H1 (cell line): ENCODE measurements around the gene GTF2IRD1. TPM values are rescaled to one million over a fixed set of nuclear protein-coding genes. Genes with fewer than 3 reads are reported as not detected.

Experiments
- CBX8 ChIP-seq: fragments of 300-800, 300-1000 bp; sonication (generic); IDR thresholded peaks from 2 replicates; pipeline ENCODE4 v1.7.1; 2016; ENCODE audit warnings: low read depth, low read length, borderline replicate concordance
- CTBP2 ChIP-seq: IDR thresholded peaks from 2 replicates; pipeline ENCODE4 v1.7.0; 2011; ENCODE audit warnings: borderline replicate concordance, mild to moderate bottlenecking, moderate library complexity, mixed read lengths, low read length; ENCODE audit not compliant: insufficient read depth, insufficient read length
- EGR1 ChIP-seq: IDR thresholded peaks from 2 replicates; pipeline ENCODE4 v1.6.1; 2011; ENCODE audit warnings: low read depth, low read length, borderline replicate concordance
- EP300 ChIP-seq, 2 experiments: IDR thresholded peaks; 1 replicate in 1 of 2; 2 replicates in 1 of 2; pipeline ENCODE4 v1.6.1; 2011 to 2012; ENCODE audit warnings: low read depth in 2 of 2, low read length in 2 of 2, mild to moderate bottlenecking in 2 of 2, borderline replicate concordance in 1 of 2, inconsistent platforms in 1 of 2, moderate library complexity in 1 of 2
- GABPA ChIP-seq: IDR thresholded peaks from 2 replicates; pipeline ENCODE4 v1.6.1; 2011; ENCODE audit warnings: mild to moderate bottlenecking, low read length, moderate library complexity, borderline replicate concordance; ENCODE audit not compliant: insufficient read depth
- GTF2F1 ChIP-seq: IDR thresholded peaks from 2 replicates; pipeline ENCODE4 v1.6.1; 2012; ENCODE audit warnings: low read depth, low read length, improper control_type of control experiment, borderline replicate concordance
- KDM5A ChIP-seq: fragments of 200-600 bp; IDR thresholded peaks from 2 replicates; pipeline ENCODE4 v1.7.1; 2012; ENCODE audit warnings: mild to moderate bottlenecking, low read length, inconsistent platforms, mixed read lengths
- SIX5 ChIP-seq: IDR thresholded peaks from 2 replicates; pipeline ENCODE4 v1.6.1; 2011; ENCODE audit warnings: mild to moderate bottlenecking, low read depth, low read length
- polyA plus RNA-seq, 7 experiments: library from polyadenylated mRNA; depleted of rRNA in 3 of 7; stranded (reverse) in 5 of 7; unstranded in 2 of 7; fragments of >200 nt in 5 of 7; fragments of 200-250 nt in 2 of 7; gene quantifications; 1 replicate in 5 of 7; 2 replicates in 1 of 7; 4 replicates in 1 of 7; pipeline versions ENCODE4 v1.2.1 to v1.2.3, GENCODE V29; 2011 to 2013; ENCODE audit warnings: missing spikeins in 2 of 7, mixed read lengths in 2 of 7
- total RNA-seq: library from RNA; stranded (reverse); fragmentation: NEBNext Ultra II Directional; extraction: Animal tissue kit (Norgen Biotek cat#: 25700); gene quantifications from 2 replicates; pipeline ENCODE4 v1.2.1, GENCODE V29; 2021
- TF ChIP-seq, protein P1 (sequence below): IDR thresholded peaks from 2 replicates; pipeline ENCODE4 v1.6.1; 2012; ENCODE audit warnings: inconsistent platforms

The GTF2IRD1 gene
- total and polyA plus RNA-seq, 2 of the 8 experiments (the other 6 are each of a cell fraction or from before 2014, with no cell fraction given), result 27.4 to 45.4 TPM

DNA sequence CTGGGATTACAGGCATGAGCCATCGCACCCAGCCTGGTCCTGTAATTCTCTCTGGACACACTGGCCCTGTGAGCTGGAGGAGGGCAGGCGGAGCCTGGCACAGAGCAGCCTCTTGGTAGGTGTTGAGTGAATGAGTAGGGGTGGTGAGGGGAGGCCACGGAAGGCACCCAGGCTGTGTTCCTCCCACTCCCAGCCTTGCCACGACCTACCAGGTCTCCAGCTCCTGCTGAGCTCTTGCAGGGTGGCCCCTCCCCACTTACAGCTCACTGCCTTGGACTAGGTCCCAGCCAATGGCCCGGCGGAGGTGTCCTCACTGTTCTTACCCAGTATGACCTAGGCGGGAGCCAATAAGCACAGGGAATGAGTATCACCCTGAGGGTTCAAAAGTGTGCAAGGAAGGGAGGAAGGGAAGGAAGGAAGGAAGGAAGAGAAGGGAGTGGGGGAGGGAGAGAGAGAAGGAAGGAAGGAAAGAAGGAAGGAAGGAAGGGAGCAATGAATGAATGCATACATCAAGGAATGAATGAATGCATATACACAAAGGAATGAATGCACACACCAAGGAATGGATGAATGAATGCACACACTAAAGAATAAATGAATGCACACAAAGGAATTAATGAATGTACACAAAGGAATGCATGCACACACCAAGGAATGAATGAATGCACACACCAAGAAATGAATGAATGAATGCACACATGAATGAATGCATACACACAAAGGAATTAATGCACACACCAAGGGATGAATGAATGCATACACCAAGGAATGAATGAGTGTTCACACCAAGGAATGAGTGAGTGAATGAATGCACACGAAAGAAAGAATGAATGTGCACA is 45.5 kb downstream of the GTF2IRD1 start (continued):
- no peak for TF ChIP-seq KDM5A
- TF ChIP-seq GTF2F1, result no peak
- TF ChIP-seq CBX8, result no peak
- TF ChIP-seq EGR1, result no peak
- TF ChIP-seq, protein P1, sequence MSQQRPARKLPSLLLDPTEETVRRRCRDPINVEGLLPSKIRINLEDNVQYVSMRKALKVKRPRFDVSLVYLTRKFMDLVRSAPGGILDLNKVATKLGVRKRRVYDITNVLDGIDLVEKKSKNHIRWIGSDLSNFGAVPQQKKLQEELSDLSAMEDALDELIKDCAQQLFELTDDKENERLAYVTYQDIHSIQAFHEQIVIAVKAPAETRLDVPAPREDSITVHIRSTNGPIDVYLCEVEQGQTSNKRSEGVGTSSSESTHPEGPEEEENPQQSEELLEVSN, result no peak
- no peak for TF ChIP-seq GABPA
- no peak for TF ChIP-seq CTBP2
- TF ChIP-seq EP300 (IDR thresholded peaks at IDR 0.05; ENCODE audit: borderline replicate concordance in 1 of 2, low read depth in 2 of 2, low read length in 2 of 2), result no peak
- no peak for TF ChIP-seq SIX5
